HTR-8/SVneo (cell line): ENCODE data around the gene WDR11.
"Not testable (repeated sequence)": the region's sequence is repeated elsewhere in the genome, so short reads cannot be mapped to it uniquely, and the experiment has no call there.

ENCODE experiments used
- DNase-seq: peaks from one replicate; pipeline ENCODE4 v3.0.0; 2011; ENCODE audit warnings: low spot score, mixed read lengths; ENCODE audit not compliant: insufficient read length
- FAIRE-seq: peaks from 2 replicates; lab custom pipeline; 2011; peaks lifted over from hg19 to GRCh38; lab: Jason Lieb, UNC

Gene WDR11

GRCh38 chr10:120835603-120836002 lies 15.6 kb upstream of the WDR11 start:
- DNase-seq: no peak
- no peak for FAIRE-seq

- DNase-seq (no peak), FAIRE-seq (no peak)
Measured at GRCh38 chr10:120838941-120839340, 12.2 kb upstream of the WDR11 start.

- FAIRE-seq (no peak), DNase-seq (no peak)
Measured at GRCh38 chr10:120841522-120842189, 9.5 kb upstream of the WDR11 start.

- FAIRE-seq (no peak), DNase-seq (no peak)
Measured at GRCh38 chr10:120854388-120854787, 3.2 kb downstream of the WDR11 start.

- FAIRE-seq: no peak
- no peak for DNase-seq
Measured at GRCh38 chr10:120861178-120861855, 10.2 kb downstream of the WDR11 start.

- no peak for FAIRE-seq
- no peak for DNase-seq
Measured at GRCh38 chr10:120873741-120874140, 22.6 kb downstream of the WDR11 start.

- FAIRE-seq (no peak), DNase-seq (no peak)
Measured at GRCh38 chr10:120883071-120883470, 31.9 kb downstream of the WDR11 start.

- DNase-seq (no peak), FAIRE-seq (no peak)
Measured at GRCh38 chr10:120887482-120887881, 36.3 kb downstream of the WDR11 start.

- FAIRE-seq (no peak), DNase-seq (no peak)
Measured at GRCh38 chr10:120891365-120891764, 40.2 kb downstream of the WDR11 start.

GRCh38 chr10:120894556-120894955 lies 43.4 kb downstream of the WDR11 start:
- FAIRE-seq (no peak), DNase-seq (no peak)

GRCh38 chr10:120897343-120897742 lies 46.2 kb downstream of the WDR11 start:
- FAIRE-seq (no peak), DNase-seq (no peak)

GRCh38 chr10:120905268-120905667 lies 54.1 kb downstream of the WDR11 start:
- no peak for FAIRE-seq
- no peak for DNase-seq

GRCh38 chr10:120917521-120918250 lies 66.5 kb downstream of the WDR11 start:
- DNase-seq: no peak
- FAIRE-seq: no peak

GRCh38 chr10:120923886-120924285 lies 72.7 kb downstream of the WDR11 start:
- not testable (repeated sequence) for FAIRE-seq

GRCh38 chr10:120926611-120927010 lies 75.4 kb downstream of the WDR11 start:
- DNase-seq (no peak), FAIRE-seq (no peak)

More at GRCh38 chr10:120923886-120924285, 72.7 kb downstream of the WDR11 start:
- not testable (repeated sequence) for DNase-seq

- FAIRE-seq: no peak
Measured at GRCh38 chr10:120927352-120927751, 76.2 kb downstream of the WDR11 start.

GRCh38 chr10:120929166-120929565 lies 78.0 kb downstream of the WDR11 start:
- FAIRE-seq: no peak
- DNase-seq: no peak

More at GRCh38 chr10:120927352-120927751, 76.2 kb downstream of the WDR11 start:
- DNase-seq: no peak

- no peak for FAIRE-seq
- no peak for DNase-seq
Measured at GRCh38 chr10:120931423-120931822, 80.3 kb downstream of the WDR11 start.

GRCh38 chr10:120931999-120932398 lies 80.8 kb downstream of the WDR11 start:
- DNase-seq: no peak
- no peak for FAIRE-seq

- FAIRE-seq: no peak
- DNase-seq: no peak
Measured at GRCh38 chr10:120938822-120939221, 87.7 kb downstream of the WDR11 start.

- DNase-seq (no peak), FAIRE-seq (no peak)
Measured at GRCh38 chr10:120940299-120940900, 89.2 kb downstream of the WDR11 start.
